ENCODE data around the gene GATB. TPM values are rescaled to one million over a fixed set of nuclear protein-coding genes. Genes with fewer than 3 reads are reported as not detected.

Gene GATB
- polyA plus RNA-seq, 3 donors = 5.5 to 12.2 (median 9.0) TPM

GRCh38 chr4:151786158-151786495 is 25.3 kb upstream of the GATB start:
- Mint-ChIP-seq H3K27ac (no peak overlapping the region), H3K36me3 (no peaks in the 10 kb centered on the region), H3K27me3 (ENCODE audit: low read depth in 3 of 3) (peaks cover 16 to 34% (median 17%) of the 10 kb centered on the region in 3 donors), H3K9me3 (peaks cover 0 to 5% (median 0%) of the 10 kb centered on the region in 7 donors), H3K4me1 (no peaks in the 10 kb centered on the region), H3K4me3 (no peak overlapping the region)
- H3K36me3 ChIP-seq (replicated peaks in 1 of 2; ENCODE audit: control insufficient read depth in 1 of 2, insufficient read depth in 2 of 2, low read length in 2 of 2) = no peaks in the 10 kb centered on the region
- no peaks in the 10 kb centered on the region for H3K79me2 ChIP-seq (ENCODE audit: insufficient read depth, low read length)
- no peak overlapping the region for H3K27ac ChIP-seq (ENCODE audit: low read depth in 1 of 2, low read length in 2 of 2)
- intact Hi-C loops (cut with micrococcal nuclease) = no loop called here
- no CpG with 5 or more reads among the region's 2 CpGs for WGBS (ENCODE audit: insufficient coverage)
- H3K27me3 ChIP-seq (ENCODE audit: control insufficient read depth in 2 of 2, insufficient read depth in 2 of 2, low read length in 2 of 2) = peaks cover 11 to 34% of the 10 kb centered on the region in 2 donors
- H3K9me3 ChIP-seq (replicated peaks in 1 of 2; ENCODE audit: control insufficient read depth in 1 of 2, insufficient read depth in 1 of 2, low read length in 2 of 2) = no peaks in the 10 kb centered on the region
- DNase-seq = no peak
- H4K20me1 ChIP-seq (ENCODE audit: insufficient read depth, low read length) = no peaks in the 10 kb centered on the region
- no peak overlapping the region for H3K4me2 ChIP-seq (replicated peaks; ENCODE audit: extremely low read depth, low read length, poor library complexity, severe bottlenecking)
- no peak overlapping the region for H2AFZ ChIP-seq (ENCODE audit: insufficient read depth, low read depth, low read length, poor library complexity, severe bottlenecking)
- no peak overlapping the region for H3K9ac ChIP-seq (ENCODE audit: insufficient read depth, low read length, poor library complexity, severe bottlenecking)
- no peak overlapping the region for H3K4me3 ChIP-seq (replicated peaks in 1 of 3; ENCODE audit: low read depth in 2 of 3, low read length in 3 of 3)
- no peak for TF ChIP-seq CTCF (IDR thresholded peaks at IDR 0.05)
- H3K4me1 ChIP-seq (ENCODE audit: control insufficient read depth in 1 of 2, insufficient read depth in 2 of 2, low read length in 2 of 2) = no peaks in the 10 kb centered on the region

- Mint-ChIP-seq H3K4me1 (no peaks in the 10 kb centered on the region), H3K36me3 (no peaks in the 10 kb centered on the region), H3K27ac (no peak overlapping the region), H3K27me3 (ENCODE audit: low read depth in 3 of 3) (peaks cover 16 to 31% (median 17%) of the 10 kb centered on the region in 3 donors), H3K9me3 (peaks cover 0 to 5% (median 0%) of the 10 kb centered on the region in 7 donors), H3K4me3 (no peak overlapping the region)
- Histone ChIP-seq H4K20me1 (ENCODE audit: insufficient read depth, low read length) (no peaks in the 10 kb centered on the region), H3K27me3 (ENCODE audit: control insufficient read depth in 2 of 2, insufficient read depth in 2 of 2, low read length in 2 of 2) (peaks cover 7 to 33% of the 10 kb centered on the region in 2 donors), H3K4me1 (ENCODE audit: control insufficient read depth in 1 of 2, insufficient read depth in 2 of 2, low read length in 2 of 2) (no peaks in the 10 kb centered on the region), H3K36me3 (replicated peaks in 1 of 2; ENCODE audit: control insufficient read depth in 1 of 2, insufficient read depth in 2 of 2, low read length in 2 of 2) (no peaks in the 10 kb centered on the region), H3K27ac (ENCODE audit: low read depth in 1 of 2, low read length in 2 of 2) (no peak overlapping the region), H3K79me2 (ENCODE audit: insufficient read depth, low read length) (no peaks in the 10 kb centered on the region), H3K9ac (ENCODE audit: insufficient read depth, low read length, poor library complexity, severe bottlenecking) (no peak overlapping the region), H3K4me2 (replicated peaks; ENCODE audit: extremely low read depth, low read length, poor library complexity, severe bottlenecking) (no peak overlapping the region), H3K4me3 (replicated peaks in 1 of 3; ENCODE audit: low read depth in 2 of 3, low read length in 3 of 3) (no peak overlapping the region), H2AFZ (ENCODE audit: insufficient read depth, low read depth, low read length, poor library complexity, severe bottlenecking) (no peak overlapping the region), H3K9me3 (replicated peaks in 1 of 2; ENCODE audit: control insufficient read depth in 1 of 2, insufficient read depth in 1 of 2, low read length in 2 of 2) (no peaks in the 10 kb centered on the region)
- no peak for TF ChIP-seq CTCF (IDR thresholded peaks at IDR 0.05)
- no peak for DNase-seq
- intact Hi-C loops (cut with micrococcal nuclease) = no loop called here
- 83% methylated on average over 3 of the region's 5 CpGs for WGBS (ENCODE audit: insufficient coverage)
Measured at GRCh38 chr4:151785484-151786157, 24.8 kb upstream of the GATB start.

All from CD14-positive monocyte (primary cell).